Stimulated activated CD8-positive, alpha-beta memory T cell treated with anti-CD3 and anti-CD28 coated beads, Interleukin-7, amount 100 ng/mL, for 1 hour (primary cell): ENCODE results near the gene PPP1R12C.
"Not testable (repeated sequence)": the region's sequence is repeated elsewhere in the genome, so short reads cannot be mapped to it uniquely, and the experiment has no call there.

Experiments
- DNase-seq, 2 donors: peaks; one replicate each; pipeline ENCODE4 v3.0.0-alpha.2; 2020; ENCODE audit warnings: low read depth in 2 of 2

PPP1R12C gene

DNA sequence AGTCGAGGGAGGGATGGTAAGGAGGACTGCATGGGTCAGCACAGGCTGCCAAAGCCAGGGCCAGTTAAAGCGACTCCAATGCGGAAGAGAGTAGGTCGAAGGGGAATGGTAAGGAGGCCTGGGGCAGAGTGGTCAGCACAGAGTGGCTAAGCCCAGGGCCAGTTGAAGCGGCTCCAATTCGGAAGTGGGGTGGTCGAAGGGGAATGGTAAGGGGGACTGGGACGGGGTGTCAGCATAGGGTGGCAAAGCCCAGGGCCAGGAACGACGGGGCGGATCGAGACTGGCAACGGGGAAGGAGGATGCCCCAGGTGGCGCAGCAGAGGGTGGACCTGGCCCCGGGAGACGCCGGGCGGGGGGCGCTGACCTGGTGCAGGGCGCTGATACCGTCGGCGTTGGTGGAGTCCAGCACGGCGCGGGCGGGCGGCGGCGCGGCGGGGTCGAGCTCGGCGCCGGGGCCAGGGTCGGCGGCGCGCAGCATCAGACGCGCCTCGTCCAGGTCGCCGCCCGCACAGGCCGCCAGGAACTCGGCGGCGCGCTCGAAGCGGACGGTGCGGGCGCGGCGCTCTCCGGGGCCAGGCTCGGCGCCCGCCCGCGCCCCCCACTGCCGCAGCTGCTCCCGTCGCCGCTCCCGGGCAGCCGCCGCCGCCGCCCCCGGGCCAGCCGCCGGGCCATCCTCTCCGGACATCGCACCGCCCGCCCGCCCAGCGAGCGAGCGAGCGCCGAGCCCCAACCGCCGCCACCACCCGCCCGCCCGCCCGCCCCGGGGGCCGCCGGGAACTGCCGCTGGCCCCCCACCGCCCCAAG, at the start of gene PPP1R12C:
PPP1R12C (minus strand) TSS at position 779 of the 804 bp plus-strand sequence; CDS start at position 685, 94 bp downstream.
- DNase-seq, result no peak

DNA sequence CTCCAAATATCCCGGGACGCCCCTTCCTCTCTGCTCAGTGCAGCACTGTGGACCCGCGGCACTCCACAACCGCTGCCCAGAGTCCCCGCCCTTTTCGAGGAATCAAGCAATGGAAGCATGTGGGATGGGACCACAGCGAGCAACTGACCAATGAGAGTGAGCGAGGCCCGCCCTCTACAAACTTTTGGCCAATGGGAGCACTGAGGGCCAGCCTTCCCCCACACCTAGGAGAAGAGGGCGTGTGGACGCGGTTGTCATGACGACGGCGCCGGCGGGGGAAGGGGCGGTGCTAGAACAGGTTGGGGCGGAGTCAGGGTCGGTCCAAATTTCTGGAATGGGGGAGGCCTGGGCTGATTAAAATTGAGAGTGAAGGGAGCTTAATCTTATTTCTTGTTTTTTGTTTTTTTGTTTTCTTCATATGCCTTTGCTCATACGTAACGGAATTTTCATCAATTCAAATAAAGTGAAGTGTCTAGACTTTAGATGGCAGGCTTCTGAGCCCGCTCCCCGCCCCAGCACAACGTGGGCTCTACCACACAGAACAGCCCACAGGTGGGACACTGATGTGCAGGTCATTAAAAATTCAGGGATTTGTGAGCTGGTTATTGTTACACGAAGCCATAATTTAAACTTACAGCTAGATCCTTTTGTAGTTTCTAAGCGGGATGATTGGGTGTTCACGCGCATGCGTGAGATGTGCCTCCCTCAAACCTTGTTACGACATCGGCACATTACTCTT, 49.3 kb upstream of the PPP1R12C start, which contains the start of gene DNAAF3:
DNAAF3 (minus strand) TSS at position 84 of the 739 bp plus-strand sequence. CDS start 200 bp downstream, outside the sequence.
- DNase-seq, result peak in 1 of 2 donors; percentile 27

DNA sequence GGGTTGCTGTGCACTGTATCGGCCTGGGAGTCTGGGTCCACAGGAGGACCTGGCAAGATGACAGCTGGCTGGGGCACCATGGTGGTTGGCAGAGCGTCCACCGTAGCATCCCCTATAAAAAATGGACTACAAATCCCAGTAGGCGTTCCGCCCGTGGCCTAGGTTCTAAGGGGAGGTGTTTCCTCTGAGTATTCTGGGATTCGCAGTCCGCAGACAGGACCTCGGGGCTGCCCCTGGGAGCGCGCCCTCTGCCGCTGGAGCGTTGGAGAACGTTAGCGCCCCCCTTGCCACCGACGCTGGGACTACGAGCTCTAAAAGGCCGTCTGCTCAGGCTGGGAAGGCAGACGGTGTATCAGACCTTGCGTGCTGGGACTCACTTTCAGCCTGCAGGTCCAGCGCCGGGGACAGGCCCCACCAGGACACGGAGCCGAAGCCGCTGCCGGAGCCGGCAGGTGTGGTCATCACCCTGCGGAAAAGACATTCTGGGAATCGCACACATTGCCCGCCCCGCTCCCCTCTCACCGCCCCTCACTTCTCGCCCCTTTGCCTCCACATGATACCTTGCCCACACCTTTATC, 48.6 kb upstream of the PPP1R12C start:
- no peak for DNase-seq

DNA sequence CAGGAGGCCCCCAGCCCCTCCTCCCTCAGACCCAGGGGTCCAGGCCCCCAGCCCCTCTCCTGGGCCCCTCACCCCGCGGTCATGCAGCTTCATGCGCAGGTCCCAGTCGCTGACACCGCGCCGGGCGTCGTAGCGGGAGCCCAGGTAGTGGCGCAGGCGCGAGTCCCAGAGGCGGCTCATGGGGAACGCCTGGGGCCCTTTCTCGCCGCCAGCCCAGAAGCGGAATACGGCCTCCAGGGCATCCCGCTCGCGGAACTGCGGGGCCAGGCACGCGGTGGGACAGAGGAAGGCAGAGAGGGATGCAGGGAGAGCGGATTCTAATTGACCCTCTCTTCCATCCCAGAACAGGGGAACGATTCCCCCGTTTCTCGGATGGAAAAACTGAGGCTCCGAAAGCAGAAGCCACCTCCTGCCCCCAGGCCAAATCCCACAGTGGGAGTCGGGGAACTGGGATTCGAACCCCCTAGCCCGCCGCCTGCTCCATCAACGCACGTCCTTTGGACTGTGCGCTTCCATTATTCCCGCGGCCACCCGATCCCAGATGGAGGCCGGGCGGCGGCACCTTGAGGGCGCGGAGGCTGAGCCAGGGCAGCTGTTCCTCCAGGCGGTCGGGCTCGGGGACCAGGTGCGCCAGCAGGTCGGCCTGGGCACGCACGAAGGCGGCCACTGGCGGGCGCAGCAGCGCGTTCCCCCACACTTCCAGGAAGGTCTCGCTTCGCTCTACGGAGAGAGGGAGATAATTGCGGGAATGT, 44.3 kb upstream of the PPP1R12C start:
- no peak for DNase-seq

DNA sequence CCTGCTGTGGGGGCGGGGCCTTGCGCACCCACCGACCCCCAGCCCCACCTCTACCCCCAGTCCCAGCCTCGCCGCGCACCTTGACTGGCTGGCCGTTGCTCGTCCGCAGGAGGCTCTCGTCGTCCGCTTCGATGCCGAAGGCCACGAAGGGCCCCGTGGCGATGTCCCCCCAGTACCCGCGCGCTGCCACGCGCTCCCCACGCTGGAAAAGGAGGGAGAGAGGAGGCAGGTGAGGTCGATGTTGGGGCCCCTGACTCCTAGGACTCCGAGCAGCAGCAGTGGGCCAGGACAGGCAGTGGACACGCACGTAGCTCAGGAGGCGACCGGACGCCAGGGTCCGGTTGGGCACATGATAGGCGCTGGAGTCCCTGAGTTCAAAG, 43.5 kb upstream of the PPP1R12C start:
- DNase-seq, result no peak

DNA sequence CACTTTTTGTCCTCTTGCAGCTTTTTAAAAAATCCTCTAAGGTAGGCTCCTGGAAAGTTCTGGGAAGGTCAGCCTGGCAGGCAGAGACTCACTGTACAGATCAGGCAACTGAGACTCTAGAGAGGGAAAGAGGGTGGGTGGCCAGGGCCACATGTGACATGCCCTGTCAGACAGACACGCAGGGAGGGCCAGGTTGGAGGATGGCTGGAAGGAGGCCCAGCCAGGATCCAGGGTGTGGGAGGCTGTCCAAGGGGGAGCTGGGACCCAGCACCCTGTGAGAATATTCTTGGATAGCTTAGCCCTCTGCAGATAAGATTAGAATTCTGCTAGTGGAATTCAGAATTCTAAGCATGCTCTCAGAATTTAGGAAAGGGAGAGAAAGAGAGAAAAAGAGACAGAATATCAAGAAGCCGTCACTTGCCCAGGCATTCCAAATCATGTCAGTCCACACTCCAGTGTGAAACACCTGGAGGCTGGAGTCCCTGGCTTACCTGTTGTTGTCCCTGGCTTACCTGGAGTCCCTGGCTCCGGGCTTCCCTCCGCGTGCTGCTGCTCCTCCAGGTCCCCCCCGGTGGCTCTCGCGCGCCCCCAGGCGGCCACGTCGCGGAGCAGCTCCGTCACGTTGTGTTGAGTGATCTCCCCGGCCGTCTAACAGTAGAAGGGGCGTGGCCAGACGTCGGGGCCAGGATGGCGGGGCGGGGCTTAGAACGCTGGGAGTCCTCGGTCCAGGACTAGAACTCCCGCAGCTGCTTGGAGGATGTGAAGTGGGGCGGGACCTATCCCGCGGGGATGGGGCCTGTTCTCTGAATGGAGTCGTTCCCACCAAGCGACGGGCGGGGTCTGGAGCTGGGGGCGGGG, 42.9 kb upstream of the PPP1R12C start:
- DNase-seq, result peak; percentile 64

DNA sequence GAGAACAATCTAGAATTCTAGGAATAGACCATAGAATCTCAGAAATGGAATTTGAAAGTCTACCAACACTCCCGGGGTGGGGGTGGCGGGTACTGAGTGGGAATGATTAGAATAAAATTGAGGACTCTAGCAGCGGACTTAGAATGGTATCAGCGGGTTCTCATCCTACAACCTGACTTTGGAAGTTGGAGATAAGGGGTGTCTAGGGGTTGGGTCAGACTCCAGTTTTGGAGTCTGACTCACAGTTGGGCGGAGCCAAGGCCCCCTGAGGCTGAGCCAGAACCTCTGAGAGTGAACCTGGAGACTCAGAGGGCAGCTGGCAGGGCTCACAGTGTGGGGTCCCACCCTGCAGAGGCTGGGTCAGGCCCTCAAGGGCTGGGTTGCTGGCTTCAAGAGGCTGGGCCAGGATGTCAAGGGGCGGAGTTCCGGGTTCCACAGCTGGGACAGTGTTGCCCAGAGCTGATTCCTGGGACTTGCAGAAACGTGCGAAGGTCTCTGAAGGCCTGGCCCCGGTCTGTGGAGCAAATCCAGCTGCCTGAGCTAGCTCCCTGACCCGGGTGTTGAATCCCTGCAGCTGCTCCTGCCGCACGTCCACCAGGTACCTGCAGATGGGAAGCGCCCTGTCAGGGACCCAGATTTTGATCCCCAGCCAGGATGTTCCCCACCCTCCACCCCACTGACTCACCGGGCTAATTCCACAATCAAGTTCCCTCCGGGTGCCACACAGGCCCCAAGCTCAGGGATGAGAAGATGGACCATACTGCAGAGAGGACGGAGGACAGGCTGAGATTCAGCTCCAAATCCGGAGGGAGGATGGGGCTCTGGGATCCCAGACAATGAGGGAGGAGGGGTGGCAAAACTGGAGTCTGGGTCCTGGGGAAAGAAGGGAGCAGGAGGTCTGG, 41.7 kb upstream of the PPP1R12C start:
- no peak for DNase-seq

DNA sequence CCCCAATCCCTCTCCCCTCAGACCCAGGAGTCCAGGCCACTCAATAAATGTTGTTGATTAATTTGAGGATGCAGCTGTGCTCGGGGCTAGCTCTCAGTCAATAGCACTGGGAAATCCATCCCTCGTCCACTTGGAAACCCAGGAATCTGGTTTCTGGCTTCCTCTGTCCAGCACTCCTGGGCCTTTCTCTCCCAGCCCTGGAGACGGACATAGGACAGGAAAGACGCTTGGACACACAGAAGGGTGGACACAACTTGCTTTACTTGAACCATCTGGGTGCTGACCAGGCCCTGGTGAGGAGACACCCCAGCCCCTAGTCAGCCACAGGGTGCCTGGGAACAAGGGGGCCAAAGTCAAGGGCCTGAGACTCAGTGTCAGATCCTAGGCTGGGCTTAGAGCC, 41.0 kb upstream of the PPP1R12C start:
- no peak for DNase-seq

DNA sequence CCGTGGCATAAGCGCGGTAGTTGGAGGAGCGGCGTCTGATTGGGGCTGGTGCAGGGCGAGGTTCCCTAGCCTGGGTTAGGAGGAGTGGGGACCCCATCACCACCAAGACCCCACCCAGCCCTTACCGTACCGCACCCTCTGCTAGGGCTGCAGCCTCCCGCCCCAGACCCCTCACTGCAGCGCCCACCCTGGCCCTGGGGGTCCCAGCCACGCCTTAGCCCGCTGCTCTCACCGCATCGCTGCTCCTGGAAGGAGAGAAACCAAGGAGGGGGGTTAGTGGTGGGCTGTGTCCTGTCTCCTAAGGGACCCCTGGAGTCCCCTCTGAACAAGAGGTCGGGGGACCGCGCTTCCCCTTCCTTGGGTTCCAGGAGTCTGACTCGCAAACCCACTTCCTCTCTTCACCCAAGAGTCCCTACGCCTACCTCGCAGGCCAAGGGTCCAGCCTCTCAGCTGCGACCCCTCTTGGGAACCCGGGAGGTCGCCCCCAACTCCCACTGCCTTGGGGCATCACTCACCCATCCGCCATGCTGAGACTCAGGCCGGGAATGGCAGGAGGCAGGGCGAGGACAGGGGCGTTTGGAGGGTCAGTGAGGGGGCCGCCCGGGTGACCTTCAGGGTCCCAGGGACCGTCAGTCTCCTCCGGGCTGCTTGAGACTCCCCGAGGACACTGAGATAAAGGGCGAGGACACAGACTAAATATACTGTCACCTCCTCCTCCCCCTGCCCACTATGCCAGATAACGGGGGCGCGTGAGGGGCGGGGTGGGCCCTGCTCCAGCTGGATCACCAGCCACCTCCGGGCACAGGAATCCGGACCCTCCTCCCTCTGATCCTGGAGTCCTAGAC, 39.8 kb upstream of the PPP1R12C start, which contains the start of gene TNNI3:
TNNI3 (minus strand) TSS at position 669 of the 845 bp plus-strand sequence; CDS start at position 526, 143 bp downstream.
- DNase-seq, result no peak

DNA sequence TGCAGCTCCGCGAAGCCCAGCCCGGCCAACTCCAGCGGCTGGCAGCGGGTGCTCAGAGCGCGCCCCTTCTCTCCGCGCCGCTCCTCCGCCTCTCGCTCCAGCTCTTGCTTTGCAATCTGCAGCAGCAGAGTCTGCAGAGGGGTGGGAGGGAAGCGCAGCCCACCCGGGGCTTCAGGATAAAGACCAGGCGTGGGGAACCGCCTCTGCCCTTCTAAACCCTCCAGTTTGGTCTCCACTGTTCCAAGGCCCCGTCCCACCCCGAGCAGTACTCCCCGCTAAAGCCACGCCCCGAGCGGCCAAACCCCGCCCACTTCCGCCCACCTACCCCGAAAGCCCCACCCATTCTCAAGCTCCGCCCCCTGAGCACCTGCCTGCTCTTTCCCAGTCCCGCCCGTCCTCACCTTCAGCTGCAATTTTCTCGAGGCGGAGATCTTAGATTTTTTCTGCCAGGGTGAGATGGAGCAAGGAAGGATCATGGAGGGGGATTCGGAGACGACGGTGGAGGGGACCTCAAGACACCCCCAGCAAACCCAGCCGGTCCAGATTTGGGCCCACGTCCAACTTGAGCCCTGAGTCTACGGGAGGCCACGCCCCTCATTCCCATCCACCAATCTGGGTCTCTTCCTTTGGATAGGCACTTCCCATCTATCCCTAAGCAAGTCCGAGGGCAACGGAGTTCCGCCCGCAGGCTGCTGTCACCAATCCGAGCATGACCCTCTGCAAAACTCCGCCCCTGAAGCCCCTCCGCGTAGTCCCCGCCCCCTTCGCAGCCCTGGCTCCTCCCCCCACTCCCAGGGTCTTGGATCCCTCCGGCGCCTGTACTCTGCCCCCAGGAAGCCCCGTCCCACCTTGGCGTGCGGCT, 39.0 kb upstream of the PPP1R12C start:
- no peak for DNase-seq

DNA sequence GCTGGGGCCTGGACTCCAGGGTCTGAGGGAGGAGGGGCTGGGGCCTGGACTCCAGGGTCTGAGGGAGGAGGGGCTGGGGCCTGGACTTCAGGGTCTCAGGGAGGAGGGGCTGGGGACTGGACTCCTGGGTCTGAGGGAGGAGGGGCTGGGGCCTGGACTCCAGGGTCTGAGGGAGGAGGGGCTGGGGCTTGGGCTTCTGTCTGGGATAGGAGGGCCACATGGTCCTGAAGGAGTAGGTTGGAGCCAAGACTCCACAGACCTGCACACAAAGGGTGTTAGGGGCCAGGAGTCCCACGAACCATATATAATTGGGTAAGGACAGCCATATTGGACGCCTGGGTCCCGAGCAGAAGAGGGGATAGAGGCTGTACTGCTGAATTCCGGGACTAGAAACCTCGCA, 38.3 kb upstream of the PPP1R12C start:
- DNase-seq, result not testable (repeated sequence)

DNA sequence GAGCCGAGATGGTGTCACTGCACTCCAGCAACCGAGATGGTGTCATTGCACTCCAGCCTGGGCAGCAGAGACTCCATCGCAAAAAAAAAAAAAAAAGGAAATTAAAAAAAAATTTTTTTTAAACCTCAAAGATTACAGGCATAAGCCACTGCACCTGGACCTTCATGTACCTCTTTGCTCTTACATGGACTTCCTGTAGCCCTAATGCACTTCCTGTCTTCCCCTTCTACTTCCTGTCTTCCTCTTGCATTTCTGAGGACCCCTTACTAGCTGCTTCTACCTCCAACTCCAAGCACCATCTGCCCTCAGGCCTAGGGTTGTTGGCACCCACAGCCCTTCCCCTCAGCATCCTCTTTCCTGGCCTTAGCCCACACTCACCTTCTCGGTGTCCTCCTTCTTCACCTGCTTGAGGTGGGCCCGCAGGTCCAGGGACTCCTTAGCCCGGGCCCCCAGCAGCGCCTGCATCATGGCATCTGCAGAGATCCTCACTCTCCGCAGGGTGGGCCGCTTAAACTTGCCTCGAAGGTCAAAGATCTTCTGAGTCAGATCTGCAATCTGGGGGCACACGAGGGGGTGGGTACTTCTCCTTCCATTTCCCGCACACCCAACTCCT, 36.3 kb upstream of the PPP1R12C start:
- no peak for DNase-seq

DNA sequence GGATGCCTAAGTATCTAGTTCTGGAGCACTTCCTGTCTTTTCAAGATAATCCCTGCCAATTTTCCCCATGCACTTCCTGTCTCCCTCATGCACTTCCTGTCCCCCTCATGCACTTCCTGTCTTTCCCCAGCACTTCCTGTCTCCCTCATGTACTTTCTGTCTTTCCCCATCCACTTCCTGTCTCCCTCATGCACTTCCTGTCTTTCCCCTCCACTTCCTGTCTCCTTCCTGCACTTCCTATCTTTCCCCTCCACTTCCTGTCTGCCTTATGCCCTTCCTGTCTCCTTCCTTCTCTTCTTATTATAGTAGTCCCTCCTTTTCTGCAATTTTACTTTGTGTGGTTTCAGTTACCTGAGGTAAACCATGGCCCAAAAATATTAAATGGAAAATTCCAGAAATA, 34.6 kb upstream of the PPP1R12C start:
- no peak for DNase-seq

DNA sequence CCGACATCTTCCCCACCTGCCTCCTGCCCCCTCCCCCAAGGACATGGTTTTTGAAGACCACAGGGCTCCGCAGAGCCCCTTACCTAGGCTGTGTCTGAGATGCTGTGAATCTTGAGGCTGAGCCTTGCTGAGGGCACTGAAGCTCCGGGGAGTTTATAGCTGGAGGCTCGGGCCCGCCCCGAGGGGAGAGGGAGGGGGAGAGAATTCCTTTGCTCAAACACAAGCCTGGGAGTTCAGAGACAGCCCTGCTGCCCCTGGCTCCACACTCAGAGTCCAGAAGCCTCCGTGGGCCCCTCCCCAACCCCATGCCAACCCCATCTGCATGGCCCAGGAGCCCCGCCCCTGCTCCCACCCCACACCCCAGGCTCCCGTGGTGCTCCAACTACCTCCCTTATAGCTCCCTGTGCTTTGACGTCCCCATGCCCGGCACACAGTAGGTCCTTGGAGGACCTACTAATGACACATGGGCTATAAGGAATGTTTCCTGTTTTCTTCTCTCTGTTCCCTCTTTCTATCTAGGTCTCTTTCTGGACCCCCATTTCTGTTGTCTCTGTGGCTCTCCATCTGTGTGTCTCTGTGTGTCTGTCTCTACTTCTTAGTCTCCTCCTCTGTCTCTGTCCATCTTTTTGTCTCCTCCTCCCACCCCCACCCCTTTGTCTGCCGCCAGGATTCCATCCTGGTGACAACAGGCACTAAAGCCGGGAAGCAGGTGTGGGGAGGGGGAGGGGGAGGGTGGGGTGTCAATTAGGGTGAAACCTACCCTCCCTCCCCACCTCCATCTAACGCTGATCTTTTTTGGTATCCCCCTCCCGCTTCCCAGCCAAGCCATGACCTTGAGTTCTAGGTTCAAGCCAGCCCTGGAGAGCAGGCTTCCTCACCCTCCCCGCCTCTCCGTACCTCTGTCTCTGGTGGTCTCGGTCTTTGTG, 31.9 kb upstream of the PPP1R12C start, which contains the start of gene TNNT1:
TNNT1 (minus strand) TSS at position 129 of the 926 bp plus-strand sequence. CDS start 2,049 bp downstream, outside the sequence.
- DNase-seq, result no peak

DNA sequence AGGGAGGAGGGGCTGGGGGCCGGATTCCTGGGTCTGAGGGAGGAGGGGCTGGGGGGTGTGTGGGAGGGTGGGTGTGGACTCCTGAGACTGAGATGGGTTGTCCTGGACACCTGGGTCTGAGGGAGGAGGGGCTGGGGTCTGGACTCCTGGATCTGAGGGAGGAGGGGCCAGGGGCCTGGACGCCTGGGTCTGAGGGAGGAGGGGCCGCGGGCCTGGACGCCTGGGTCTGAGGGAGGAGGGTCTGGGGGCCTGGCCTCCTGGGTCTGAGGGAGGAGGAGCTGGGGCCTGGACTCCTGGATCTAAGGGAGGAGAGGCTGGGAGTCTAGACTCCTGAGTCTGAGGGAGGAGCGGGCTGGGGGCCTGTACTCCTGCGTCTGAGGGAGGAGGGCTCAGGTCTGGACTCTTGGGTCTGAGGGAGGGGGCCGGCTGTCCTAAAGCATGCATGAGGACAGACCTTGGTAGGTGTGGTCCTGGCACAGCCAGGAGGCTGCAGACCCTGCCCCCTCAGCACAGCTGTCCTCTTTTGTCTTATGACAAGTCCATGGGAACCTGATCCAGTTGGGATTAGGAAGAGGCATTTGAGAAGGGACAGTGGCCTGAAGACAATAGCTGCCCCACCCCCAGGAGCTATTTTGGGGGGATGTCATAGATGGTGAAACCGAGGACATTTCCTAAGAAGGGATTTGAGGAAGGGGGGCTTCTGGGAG, 30.3 kb upstream of the PPP1R12C start:
- no peak for DNase-seq
